Suppressor macrophage treated with lipopolysaccharide for 4 hours (primary cell): ENCODE data around the gene TSPAN4.

Experiments
- DNase-seq: peaks from one replicate; pipeline ENCODE4 v3.0.0-alpha.2; 2020

The TSPAN4 gene

GRCh38 chr11:837189-837989 lies 5.3 kb upstream of the TSPAN4 start:
- no peak for DNase-seq

- DNase-seq = no peak
Measured at GRCh38 chr11:837990-838307, 4.7 kb upstream of the TSPAN4 start.

DNA sequence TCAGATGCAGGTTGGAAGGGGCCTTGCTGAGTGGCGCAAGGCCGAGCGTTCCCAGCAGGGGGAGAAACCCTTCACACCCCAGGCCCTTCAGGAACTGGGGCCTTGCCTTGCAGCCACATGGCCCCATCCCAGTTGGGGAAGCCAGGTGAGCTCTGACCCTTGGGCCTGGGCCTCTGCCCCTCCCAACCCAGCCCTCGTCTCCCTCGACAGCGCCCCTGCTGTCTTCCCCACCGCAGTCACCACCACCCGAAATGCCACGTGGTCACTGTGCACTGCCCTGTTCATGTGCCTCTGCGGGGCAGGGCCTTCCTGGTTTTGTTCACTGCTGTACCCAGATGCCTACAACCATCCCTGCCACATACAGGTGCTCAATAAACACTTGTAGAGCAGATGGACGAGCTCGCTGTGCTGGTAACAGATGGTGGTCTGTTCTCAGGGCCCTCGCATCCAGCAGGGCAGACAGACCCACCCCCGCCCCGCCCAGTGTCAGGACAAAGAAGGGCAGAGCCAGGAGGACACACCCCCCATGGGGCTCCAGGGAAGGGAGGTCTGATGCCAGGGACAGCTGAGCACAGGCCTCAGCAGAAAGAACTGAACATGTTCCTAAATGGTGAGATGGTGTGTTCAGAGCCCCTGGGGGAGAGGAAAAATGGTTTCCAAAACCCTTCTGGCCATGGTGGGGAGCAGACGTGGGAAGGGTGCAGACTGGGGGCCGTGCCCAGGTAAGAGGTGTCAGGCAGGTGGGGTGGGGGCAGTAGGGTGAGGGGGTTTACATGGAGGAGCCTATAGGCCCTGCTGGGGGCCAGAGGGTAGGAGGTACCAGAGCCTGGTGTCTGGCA lies 4.0 kb upstream of the TSPAN4 start:
- no peak for DNase-seq

DNA sequence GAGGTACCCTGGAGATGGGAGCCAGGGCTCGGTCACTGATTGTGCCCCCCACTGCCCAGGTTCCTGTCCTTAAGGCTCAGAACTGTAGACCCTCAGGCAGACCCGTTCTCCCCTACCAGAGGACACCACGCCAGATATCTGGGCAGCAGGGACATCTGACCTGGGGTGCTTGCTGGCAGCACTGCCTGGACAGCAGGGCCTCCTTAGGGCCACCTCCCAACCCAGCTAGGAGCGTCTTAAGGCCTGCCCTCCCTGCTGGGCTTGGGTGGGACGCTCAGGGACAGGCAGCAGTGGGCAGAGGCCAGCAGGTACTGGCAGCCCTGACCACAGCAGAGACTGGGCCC lies 3.4 kb upstream of the TSPAN4 start:
- no peak for DNase-seq

- no peak for DNase-seq
Measured at GRCh38 chr11:839875-840617, 2.6 kb upstream of the TSPAN4 start.

GRCh38 chr11:841981-842369 lies 677 bp upstream of the TSPAN4 start:
- no peak for DNase-seq

GRCh38 chr11:843086-843734 lies 558 bp downstream of the TSPAN4 start:
- DNase-seq = no peak

GRCh38 chr11:843818-844692 lies 1.4 kb downstream of the TSPAN4 start:
- peak; percentile 83 for DNase-seq

DNA sequence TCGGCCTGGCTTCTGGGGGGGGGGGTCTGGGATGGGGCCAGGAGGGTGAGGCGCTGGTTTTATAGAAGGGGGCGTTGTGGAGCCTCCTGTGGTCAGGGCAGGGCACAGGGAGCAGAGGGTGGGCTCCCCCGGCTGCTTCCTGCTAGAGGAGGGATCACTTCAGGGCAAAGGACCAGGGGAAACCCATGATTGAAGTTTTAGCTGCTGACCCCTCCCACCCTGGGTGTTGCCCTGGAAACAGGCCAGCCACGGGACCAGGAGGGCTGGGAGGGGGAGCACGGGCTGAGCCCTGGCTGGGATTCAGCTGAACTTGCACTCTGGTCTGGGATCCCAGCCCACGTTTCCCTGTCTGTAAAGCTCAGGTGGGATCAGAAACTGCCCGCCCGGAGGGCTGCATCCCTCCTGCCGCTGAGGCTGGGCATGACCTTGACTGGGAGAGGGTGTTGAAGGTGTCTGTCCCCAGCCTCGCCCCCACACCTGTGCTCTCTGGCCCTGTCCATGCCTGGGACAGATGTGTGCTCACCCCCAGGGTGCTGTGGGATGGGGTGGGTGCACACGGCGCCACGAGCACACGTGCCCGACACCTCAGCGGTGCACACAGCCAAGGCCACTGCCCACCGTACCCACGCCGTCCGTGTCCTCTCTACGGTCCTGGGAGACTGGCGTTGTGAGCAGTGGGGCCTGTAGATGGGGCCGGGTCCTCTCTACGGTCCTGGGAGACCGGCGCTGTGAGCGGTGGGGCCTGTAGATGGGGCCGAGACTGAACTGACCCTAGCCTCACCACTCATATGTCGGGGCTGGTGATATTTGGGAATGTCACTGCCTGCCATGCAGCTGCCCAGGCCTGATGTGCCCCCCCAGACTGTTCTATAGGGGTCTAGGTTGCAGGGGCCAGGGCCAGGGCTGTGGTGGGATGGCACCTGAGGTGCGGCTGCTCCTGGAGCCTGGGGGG lies 2.3 kb downstream of the TSPAN4 start:
- DNase-seq = peak; percentile 74

DNA sequence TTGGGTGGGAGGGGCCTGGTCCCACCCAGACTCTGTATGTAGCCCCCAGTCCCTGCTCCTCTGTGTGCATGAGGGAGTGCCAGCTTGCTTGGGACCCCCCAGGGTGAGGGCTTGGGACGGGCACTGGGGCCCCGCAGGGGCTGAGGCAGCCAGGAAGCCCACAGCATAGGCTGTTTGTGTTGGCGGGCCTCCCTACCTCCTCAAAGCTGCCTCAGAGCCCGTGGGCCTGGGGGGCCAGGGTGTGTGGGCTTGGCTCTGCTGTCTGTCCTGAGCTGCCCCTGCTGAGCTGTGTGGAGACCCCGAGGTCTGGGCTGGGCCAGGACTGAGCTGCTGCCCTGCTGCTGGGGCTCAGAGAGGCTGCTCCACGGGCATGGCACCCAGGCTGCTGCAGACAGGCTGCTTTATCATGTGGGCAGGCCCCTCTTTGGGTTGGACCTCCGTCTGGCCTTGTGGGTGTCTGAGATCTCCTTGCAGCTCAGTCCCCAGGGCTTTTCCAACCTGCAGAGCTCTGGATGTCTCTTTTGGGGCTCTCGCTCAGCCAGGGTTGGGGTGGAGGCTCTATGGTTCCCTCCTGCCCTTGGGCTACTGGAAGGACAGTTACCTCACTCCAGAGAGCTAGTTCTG lies 3.3 kb downstream of the TSPAN4 start:
- no peak for DNase-seq

DNA sequence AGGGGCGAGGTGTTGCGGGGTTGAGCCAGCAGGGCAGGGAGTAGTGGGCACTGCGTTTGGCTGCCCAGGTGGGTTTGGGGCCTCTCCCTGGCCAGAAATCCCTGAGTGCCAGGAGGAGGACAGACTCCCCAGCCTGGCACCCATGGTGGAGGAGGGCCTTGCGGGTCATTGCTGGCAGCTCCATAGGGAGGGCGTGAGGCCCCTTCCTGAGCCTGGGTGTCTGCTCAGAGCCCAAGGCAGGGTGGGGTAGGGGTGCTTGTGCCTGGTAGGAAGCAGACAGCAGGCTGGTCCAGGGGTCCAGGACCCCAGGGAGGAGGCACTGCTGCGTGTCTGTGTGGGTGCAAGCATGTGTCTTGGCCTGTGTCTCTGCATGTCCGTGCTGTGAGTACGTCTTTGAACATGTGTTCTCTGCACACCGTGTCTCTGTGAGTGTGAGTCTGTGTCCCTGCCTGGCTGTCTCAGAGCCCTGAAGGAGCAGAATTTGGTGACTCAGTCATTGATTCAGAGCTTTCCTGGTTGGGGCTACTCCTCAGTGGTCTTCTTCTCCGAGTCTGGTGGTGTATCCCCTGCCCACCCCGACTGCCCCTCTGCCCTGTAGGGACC lies 3.9 kb downstream of the TSPAN4 start:
- no peak for DNase-seq

- DNase-seq = no peak
Measured at GRCh38 chr11:847876-848275, 5.2 kb downstream of the TSPAN4 start.

DNA sequence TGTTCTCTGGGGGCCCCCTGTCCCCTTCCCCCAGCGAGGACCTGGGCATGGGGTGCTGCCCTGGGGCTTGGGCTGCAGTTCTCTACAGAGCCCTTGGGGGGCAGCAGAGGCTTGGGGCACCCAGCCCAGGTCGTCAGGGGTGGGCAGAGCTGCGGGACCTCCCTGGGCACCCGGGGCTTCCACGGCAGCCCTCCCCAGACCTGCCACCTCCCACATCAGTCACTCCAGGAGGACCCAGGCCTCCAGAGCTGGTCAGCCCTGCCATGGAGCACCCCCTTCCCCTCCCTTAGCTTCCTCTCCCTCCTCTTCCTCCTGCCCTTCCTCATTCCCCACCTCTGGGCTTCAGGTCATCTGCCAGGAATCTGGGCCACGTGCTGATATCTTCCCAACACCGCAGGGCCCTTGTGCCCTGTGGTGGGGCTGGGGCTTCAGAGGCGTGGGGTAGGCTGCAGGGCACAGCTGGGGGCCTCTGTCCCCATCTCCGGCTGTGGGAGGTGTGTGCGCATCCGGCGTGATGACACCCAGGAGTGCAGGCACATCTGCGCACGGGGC lies 5.8 kb downstream of the TSPAN4 start:
- peak; percentile 70 for DNase-seq

GRCh38 chr11:849104-849824 lies 6.6 kb downstream of the TSPAN4 start:
- DNase-seq = no peak

DNA sequence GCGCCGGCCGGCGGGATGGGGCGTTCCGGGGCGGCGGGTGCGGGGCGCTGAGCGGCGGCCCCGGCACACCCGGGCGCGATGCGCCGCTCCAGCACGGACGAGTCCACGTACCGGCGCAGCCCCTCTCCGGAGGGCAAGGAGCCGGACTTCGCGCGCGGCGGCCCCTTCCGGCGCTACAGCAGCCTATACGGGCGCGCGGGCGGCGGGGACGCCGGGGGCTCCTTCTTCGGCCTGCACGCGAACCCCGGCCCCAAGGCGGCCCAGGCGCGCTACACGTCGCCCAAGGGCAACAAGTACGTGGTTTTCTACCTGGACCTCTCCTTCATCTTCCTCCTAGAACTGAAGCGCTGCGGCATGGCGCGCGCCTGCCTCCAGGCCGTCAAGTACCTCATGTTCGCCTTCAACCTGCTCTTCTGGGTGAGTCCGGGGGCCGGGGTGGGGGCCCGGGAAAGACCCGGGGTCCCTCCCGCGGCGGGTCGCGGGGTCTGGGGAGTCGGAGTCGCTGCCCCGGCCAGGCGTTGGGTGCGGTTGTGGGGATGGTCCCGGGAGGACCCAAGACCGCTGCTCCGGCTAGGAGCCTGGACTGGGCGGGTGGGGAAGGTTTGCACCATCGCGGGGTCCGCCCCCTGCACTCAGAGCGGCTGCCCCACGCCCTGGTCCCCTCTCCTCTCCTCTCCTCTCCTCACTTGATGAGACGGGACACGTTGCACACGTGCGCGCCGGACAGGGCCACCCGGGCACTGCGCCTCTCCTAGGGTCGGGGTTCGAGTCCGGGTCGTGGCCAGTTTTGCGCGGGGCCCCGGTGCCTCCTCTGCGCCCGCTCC lies 7.5 kb downstream of the TSPAN4 start:
- DNase-seq = no peak

- DNase-seq = no peak
Measured at GRCh38 chr11:850775-851763, 8.4 kb downstream of the TSPAN4 start.

GRCh38 chr11:852762-853161 lies 10.1 kb downstream of the TSPAN4 start:
- no peak for DNase-seq
